ENCODE results near the gene ATG9B. TPM values are rescaled to one million over a fixed set of nuclear protein-coding genes. Genes with fewer than 3 reads are reported as not detected.
A peak's percentile ranks its signal among the peaks of the same experiment; 100 is the strongest.

Gene ATG9B
- total and polyA plus RNA-seq, 2 donors (not counting 1 experiment from before 2014, with no cell fraction given) = 5.1 to 7.2 TPM

- ChIA-PET POLR2A (no interaction called here), CTCF (interaction anchor here (0.7 to 2.6 kb wide), 14 partner anchors 8 to 111 kb away, joined by 3 to 17 read pairs (median 3); partner anchors contain the start of gene ABCB8)
- Histone ChIP-seq H3K27me3 (replicated peaks in 1 of 4; ENCODE audit: control extremely low read depth in 1 of 4, control insufficient read depth in 3 of 4, insufficient read depth in 4 of 4, low read length in 3 of 4) (peaks cover 0 to 4% (median 0%) of the 10 kb centered on the region in 4 experiments), H3K9me3 (ENCODE audit: control extremely low read depth in 1 of 3, control insufficient read depth in 2 of 3, insufficient read depth in 1 of 3, low read length in 2 of 3) (peaks cover 0 to 18% (median 0%) of the 10 kb centered on the region in 3 donors), H3K9ac (ENCODE audit: low read length) (peak overlapping the region; percentile 58), H3K27ac (ENCODE audit: low read length in 2 of 2) (no peak overlapping the region), H3K4me3 (ENCODE audit: control extremely low read depth in 1 of 5, extremely low read depth in 1 of 5, insufficient read depth in 1 of 5, low read depth in 2 of 5, low read length in 4 of 5) (peak overlapping the region in 4 of 5 experiments; percentile 7 to 51 (median 40)), H3K4me2 (replicated peaks; ENCODE audit: low read depth, low read length, poor library complexity, severe bottlenecking) (peak overlapping the region; percentile 70), H3K79me2 (ENCODE audit: control insufficient read depth, insufficient read depth, low read length) (no peaks in the 10 kb centered on the region), H3K36me3 (replicated peaks in 1 of 2; ENCODE audit: control extremely low read depth in 1 of 2, control insufficient read depth in 1 of 2, extremely low read depth in 1 of 2, insufficient read depth in 2 of 2, low read length in 1 of 2) (no peaks in the 10 kb centered on the region), H3K4me1 (ENCODE audit: control insufficient read depth in 2 of 2, insufficient read depth in 2 of 2, low read length in 2 of 2) (peaks cover 14 to 33% of the 10 kb centered on the region in 2 donors), H2AFZ (ENCODE audit: insufficient read depth, low read depth, low read length, poor library complexity, severe bottlenecking) (peak overlapping the region; percentile 62), H4K20me1 (ENCODE audit: control insufficient read depth, insufficient read depth, low read length, poor library complexity, severe bottlenecking) (no peaks in the 10 kb centered on the region)
- Mint-ChIP-seq H3K27ac (no peak overlapping the region), H3K4me1 (peaks cover 21% of the 10 kb centered on the region), H3K4me3 (peak overlapping the region; percentile 83), H3K27me3 (peaks cover 9% of the 10 kb centered on the region), H3K9me3 (ENCODE audit: insufficient read depth) (no peaks in the 10 kb centered on the region)
- intact Hi-C loops (cut with micrococcal nuclease) = no loop called here
- WGBS (ENCODE audit: insufficient coverage) = 59% methylated on average over 39 of the region's 40 CpGs
- ATAC-seq (ENCODE audit: low read depth) (peak; percentile 66), DNase-seq (peak; percentile 81)
- TF ChIP-seq EZH2 (IDR thresholded peaks at IDR 0.05; ENCODE audit: borderline replicate concordance, insufficient read depth, low read depth, low read length, poor library complexity, severe bottlenecking) (no peak), CTCF (IDR thresholded peaks at IDR 0.05) (peak; percentile 78)
Measured at GRCh38 chr7:151008511-151009323, 15.6 kb downstream of the ATG9B start.

- peak overlapping the region; percentile 70 for H3K4me2 ChIP-seq (replicated peaks; ENCODE audit: low read depth, low read length, poor library complexity, severe bottlenecking)
- H3K9me3 Mint-ChIP-seq (ENCODE audit: insufficient read depth) = no peaks in the 10 kb centered on the region
- peaks cover 0 to 13% (median 0%) of the 10 kb centered on the region in 3 donors for H3K9me3 ChIP-seq (ENCODE audit: control extremely low read depth in 1 of 3, control insufficient read depth in 2 of 3, insufficient read depth in 1 of 3, low read length in 2 of 3)
- 5% methylated on average over 5 of the region's 11 CpGs for WGBS (ENCODE audit: insufficient coverage)
- ATAC-seq (ENCODE audit: low read depth) (no peak), DNase-seq (no peak)
- peak overlapping the region in 4 of 5 experiments; percentile 7 to 51 (median 40) for H3K4me3 ChIP-seq (ENCODE audit: control extremely low read depth in 1 of 5, extremely low read depth in 1 of 5, insufficient read depth in 1 of 5, low read depth in 2 of 5, low read length in 4 of 5)
- no peaks in the 10 kb centered on the region for H3K36me3 ChIP-seq (replicated peaks in 1 of 2; ENCODE audit: control extremely low read depth in 1 of 2, control insufficient read depth in 1 of 2, extremely low read depth in 1 of 2, insufficient read depth in 2 of 2, low read length in 1 of 2)
- no peak for TF ChIP-seq EZH2 (IDR thresholded peaks at IDR 0.05; ENCODE audit: borderline replicate concordance, insufficient read depth, low read depth, low read length, poor library complexity, severe bottlenecking)
- no peak for TF ChIP-seq CTCF (IDR thresholded peaks at IDR 0.05)
- H3K4me1 Mint-ChIP-seq = peaks cover 17% of the 10 kb centered on the region
- peak overlapping the region; percentile 83 for H3K4me3 Mint-ChIP-seq
- no peaks in the 10 kb centered on the region for H3K79me2 ChIP-seq (ENCODE audit: control insufficient read depth, insufficient read depth, low read length)
- no peaks in the 10 kb centered on the region for H4K20me1 ChIP-seq (ENCODE audit: control insufficient read depth, insufficient read depth, low read length, poor library complexity, severe bottlenecking)
- H3K27ac Mint-ChIP-seq = no peak overlapping the region
- POLR2A ChIA-PET = no interaction called here
- H3K4me1 ChIP-seq (ENCODE audit: control insufficient read depth in 2 of 2, insufficient read depth in 2 of 2, low read length in 2 of 2) = peaks cover 11 to 27% of the 10 kb centered on the region in 2 donors
- intact Hi-C loops (cut with micrococcal nuclease) = no loop called here
- peak overlapping the region; percentile 62 for H2AFZ ChIP-seq (ENCODE audit: insufficient read depth, low read depth, low read length, poor library complexity, severe bottlenecking)
- CTCF ChIA-PET = interaction anchor here (1.0 to 2.6 kb wide), 12 partner anchors 9 to 103 kb away, joined by 3 to 17 read pairs (median 4); partner anchors contain the start of gene ABCB8
- peak overlapping the region; percentile 58 for H3K9ac ChIP-seq (ENCODE audit: low read length)
- peaks cover 12% of the 10 kb centered on the region for H3K27me3 Mint-ChIP-seq
- H3K27me3 ChIP-seq (replicated peaks in 1 of 4; ENCODE audit: control extremely low read depth in 1 of 4, control insufficient read depth in 3 of 4, insufficient read depth in 4 of 4, low read length in 3 of 4) = peaks cover 0 to 4% (median 0%) of the 10 kb centered on the region in 4 experiments
- H3K27ac ChIP-seq (ENCODE audit: low read length in 2 of 2) = no peak overlapping the region
Measured at GRCh38 chr7:151008143-151008510, 16.2 kb downstream of the ATG9B start.
